Bronchial epithelial cell (primary cell): ENCODE results near the gene MTCH1. TPM values are rescaled to one million over a fixed set of nuclear protein-coding genes. Genes with fewer than 3 reads are reported as not detected.

Experiments
- DNase-seq: peaks from one replicate; pipeline ENCODE4 v3.0.0-alpha.2; 2010; ENCODE audit warnings: low read depth
- FAIRE-seq: peaks from 2 replicates; lab custom pipeline; 2011; peaks lifted over from hg19 to GRCh38; lab: Jason Lieb, UNC
- H3K27me3 ChIP-seq: 2 replicates; pipeline ENCODE4 v1.5.1; 2011; ENCODE audit warnings: low read length; ENCODE audit not compliant: control insufficient read depth, insufficient read depth
- H3K36me3 ChIP-seq: 2 replicates; pipeline ENCODE4 v1.5.1; 2011; ENCODE audit warnings: low read length; ENCODE audit not compliant: control insufficient read depth, insufficient read depth
- H3K4me3 ChIP-seq: 2 replicates; pipeline ENCODE4 v1.5.1; 2011; ENCODE audit warnings: mild to moderate bottlenecking, low read depth, low read length, control low read depth
- CTCF ChIP-seq: IDR thresholded peaks from 2 replicates; pipeline ENCODE4 v1.5.1; 2011; ENCODE audit warnings: mild to moderate bottlenecking, moderate library complexity, low read length, control low read depth, inconsistent platforms; ENCODE audit not compliant: insufficient read depth, severe bottlenecking
- total RNA-seq: library from RNA; depleted of rRNA; stranded (reverse); fragments of >200 nt; gene quantifications from 2 replicates; pipeline ENCODE4 v1.2.1, GENCODE V29; 2014

MTCH1 gene
- total RNA-seq, 1 donor from 2014 or later, result 156 TPM

- no peak for FAIRE-seq
- no peak overlapping the region for H3K4me3 ChIP-seq
- H3K36me3 ChIP-seq, result peaks cover 13% of the 10 kb centered on the region
- no peak for DNase-seq
- no peaks in the 10 kb centered on the region for H3K27me3 ChIP-seq
- TF ChIP-seq CTCF, result no peak
Measured at GRCh38 chr6:36924778-36925374, 61.1 kb downstream of the MTCH1 start.

- peaks cover 13% of the 10 kb centered on the region for H3K36me3 ChIP-seq
- TF ChIP-seq CTCF, result no peak
- no peak for FAIRE-seq
Measured at GRCh38 chr6:36924131-36924530, 61.9 kb downstream of the MTCH1 start.

GRCh38 chr6:36920546-36920945, 65.5 kb downstream of the MTCH1 start:
- FAIRE-seq (no peak), DNase-seq (no peak)
- no peak for TF ChIP-seq CTCF
- Histone ChIP-seq H3K27me3 (no peaks in the 10 kb centered on the region), H3K36me3 (peaks cover 20% of the 10 kb centered on the region), H3K4me3 (no peak overlapping the region)

More at GRCh38 chr6:36924131-36924530, 61.9 kb downstream of the MTCH1 start:
- no peak overlapping the region for H3K4me3 ChIP-seq
- no peaks in the 10 kb centered on the region for H3K27me3 ChIP-seq
- no peak for DNase-seq

- no peak for TF ChIP-seq CTCF
- H3K4me3 ChIP-seq, result no peak overlapping the region
- H3K36me3 ChIP-seq, result peaks cover 22% of the 10 kb centered on the region
- no peak for FAIRE-seq
- no peaks in the 10 kb centered on the region for H3K27me3 ChIP-seq
- DNase-seq, result no peak
Measured at GRCh38 chr6:36920049-36920448, 65.9 kb downstream of the MTCH1 start.

Other genes with a start within 250 kb of the MTCH1 start
- gene CPNE5, start 146.8 kb downstream of the MTCH1 start, total RNA-seq, result not detected in 2 replicates
- gene PPIL1, start 111.4 kb downstream of the MTCH1 start, total RNA-seq, result 33.3 and 34.8 TPM in 2 replicates
- gene C6orf89, start 100.2 kb downstream of the MTCH1 start, total RNA-seq, result 21.9 and 26.8 TPM in 2 replicates
- gene PI16, start 31.5 kb downstream of the MTCH1 start, total RNA-seq, result not detected in 2 replicates
- under 0.01 and 0.26 TPM in 2 replicates for gene FGD2, start 19.5 kb upstream of the MTCH1 start, total RNA-seq
- gene PIM1, start 184.0 kb upstream of the MTCH1 start, total RNA-seq, result 29.2 and 35.3 TPM in 2 replicates